HG03108 (cell line): ENCODE measurements around the gene MPP1.

ENCODE experiments used
- ATAC-seq: cut with Tn5 transposase; IDR thresholded peaks from one replicate; pipeline ENCODE4 v1.9.1; 2021; ENCODE audit warnings: moderate library complexity; ENCODE audit not compliant: unreplicated experiment

Gene MPP1

DNA sequence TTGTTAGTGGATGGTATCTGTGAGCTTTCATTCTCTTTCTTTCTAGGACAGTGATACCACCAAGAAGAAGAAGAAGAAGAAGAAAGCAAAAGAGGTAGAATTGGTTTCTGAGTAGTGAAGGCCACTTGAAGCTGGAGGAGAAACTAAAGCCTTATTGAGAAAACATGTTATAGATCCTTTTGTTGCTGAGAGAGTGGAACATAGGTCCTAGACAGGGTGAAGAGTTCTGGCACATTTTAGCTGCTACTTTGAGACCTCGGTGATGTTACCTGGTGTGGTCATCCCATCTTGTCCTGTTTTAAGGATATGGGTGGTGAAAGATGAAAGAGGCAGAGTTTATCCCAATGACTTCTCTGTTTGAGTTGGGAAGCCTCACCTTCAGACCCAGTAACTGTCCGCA lies 28.5 kb downstream of the MPP1 start:
- no peak for ATAC-seq

- no peak for ATAC-seq
Measured at GRCh38 chrX:154775419-154776349, 29.6 kb downstream of the MPP1 start.

GRCh38 chrX:154774622-154775021 lies 30.7 kb downstream of the MPP1 start:
- no peak for ATAC-seq

- peak; percentile 89 for ATAC-seq
Measured at GRCh38 chrX:154762537-154763296, 42.6 kb downstream of the MPP1 start, which contains the start of gene DKC1. DKC1 (plus strand) TSS chrX:154762864; CDS start chrX:154762966, 102 bp downstream.

DNA sequence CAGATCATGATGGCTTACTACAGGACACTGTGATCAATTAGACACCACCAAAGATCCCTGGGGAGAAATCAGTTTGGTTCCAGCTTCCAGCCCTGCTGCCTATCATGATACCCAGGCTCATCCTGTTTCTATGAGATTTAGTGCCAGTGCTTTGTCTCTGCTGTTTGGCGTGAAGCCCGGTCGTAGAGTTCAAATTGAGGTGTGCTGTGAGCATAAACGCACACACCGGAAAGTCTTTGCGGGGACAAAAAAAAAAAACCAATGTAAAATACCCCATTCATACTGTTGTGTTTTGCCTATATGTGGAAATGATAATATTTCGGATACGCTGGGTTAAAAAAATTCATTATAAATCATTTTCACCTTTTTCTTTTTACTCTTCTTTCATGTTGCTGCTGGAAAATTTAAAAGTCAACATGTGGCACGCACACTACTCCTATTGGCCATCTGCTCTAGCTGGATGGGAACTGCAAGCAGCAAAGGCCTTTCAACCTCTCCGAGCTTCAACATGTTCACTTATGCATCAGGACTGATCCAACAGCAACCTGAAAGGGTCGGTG lies 43.2 kb downstream of the MPP1 start:
- no peak for ATAC-seq

DNA sequence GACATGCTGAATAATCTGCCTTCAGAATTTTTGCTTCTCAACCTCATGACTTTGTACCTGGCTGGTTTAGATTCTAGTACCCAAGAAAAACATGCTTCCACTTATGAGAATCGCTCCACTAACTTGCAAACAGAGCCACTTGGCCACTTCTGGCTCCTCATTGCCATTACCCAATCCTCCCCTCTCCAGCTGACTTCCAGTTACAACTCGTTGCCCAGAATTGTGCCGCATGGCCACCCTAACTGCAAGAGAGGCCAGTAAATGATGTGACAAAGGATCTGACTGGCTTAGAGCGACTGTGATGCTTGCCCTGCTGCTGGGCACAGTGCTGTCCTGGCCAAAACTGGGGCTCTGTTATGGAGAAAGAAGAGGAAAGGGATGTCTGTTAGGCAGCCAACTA lies 46.6 kb downstream of the MPP1 start:
- ATAC-seq, result no peak

GRCh38 chrX:154751669-154752271 lies 53.5 kb downstream of the MPP1 start:
- ATAC-seq, result no peak

GRCh38 chrX:154751203-154751668 lies 54.0 kb downstream of the MPP1 start:
- no peak for ATAC-seq

DNA sequence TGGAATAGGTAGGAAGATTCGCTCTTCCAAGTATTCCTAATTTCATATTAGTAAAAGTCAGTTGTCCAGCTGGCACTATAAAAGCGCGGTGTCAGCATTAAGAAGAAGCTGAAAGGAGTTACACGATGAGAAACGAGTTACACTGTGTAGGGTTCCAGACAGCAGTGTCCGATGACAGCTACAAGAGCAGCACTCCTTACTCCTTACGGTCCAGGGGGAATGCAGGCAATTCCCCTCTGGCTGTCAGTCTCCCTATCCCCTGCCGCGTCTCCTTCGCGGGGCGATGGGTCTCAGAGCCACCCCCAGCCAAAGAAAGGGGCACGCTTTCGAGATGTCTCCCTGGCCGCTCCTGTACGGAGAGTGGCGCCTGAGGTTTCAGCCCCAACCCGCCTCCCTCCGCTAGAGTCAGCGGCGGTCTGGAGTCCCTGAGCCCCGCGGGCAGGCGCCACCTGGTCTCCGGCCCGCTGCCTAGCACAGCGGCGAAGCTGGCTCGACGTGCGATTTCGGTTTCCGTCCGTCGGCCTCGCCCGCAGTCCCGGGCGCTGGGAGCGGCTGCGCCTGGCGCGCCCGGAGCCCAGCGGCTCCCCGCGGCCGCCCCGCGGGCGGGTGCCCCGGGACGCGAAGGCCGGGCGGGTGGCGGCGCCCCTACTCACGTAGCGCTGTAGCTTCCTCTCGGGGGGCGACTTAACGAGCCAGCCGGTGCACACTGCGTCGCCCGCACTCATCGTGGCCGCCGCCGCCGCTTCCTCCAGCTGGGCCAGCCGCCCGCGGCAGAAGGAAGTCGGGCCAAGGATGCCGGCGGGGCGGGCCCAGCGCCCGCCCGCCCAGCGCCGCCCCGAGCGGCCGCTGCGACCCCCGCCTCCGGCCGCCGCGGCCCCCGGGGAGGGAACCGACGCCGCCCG lies 54.7 kb downstream of the MPP1 start, which contains the start of gene GAB3:
GAB3 (minus strand) TSS at position 777 of the 902 bp plus-strand sequence; CDS start at position 725, 52 bp downstream.
- peak; percentile 65 for ATAC-seq

- ATAC-seq, result no peak
Measured at GRCh38 chrX:154749856-154750255, 55.4 kb downstream of the MPP1 start.

GRCh38 chrX:154748712-154749339 lies 56.5 kb downstream of the MPP1 start:
- ATAC-seq, result no peak

GRCh38 chrX:154742613-154743012 lies 62.7 kb downstream of the MPP1 start:
- no peak for ATAC-seq

DNA sequence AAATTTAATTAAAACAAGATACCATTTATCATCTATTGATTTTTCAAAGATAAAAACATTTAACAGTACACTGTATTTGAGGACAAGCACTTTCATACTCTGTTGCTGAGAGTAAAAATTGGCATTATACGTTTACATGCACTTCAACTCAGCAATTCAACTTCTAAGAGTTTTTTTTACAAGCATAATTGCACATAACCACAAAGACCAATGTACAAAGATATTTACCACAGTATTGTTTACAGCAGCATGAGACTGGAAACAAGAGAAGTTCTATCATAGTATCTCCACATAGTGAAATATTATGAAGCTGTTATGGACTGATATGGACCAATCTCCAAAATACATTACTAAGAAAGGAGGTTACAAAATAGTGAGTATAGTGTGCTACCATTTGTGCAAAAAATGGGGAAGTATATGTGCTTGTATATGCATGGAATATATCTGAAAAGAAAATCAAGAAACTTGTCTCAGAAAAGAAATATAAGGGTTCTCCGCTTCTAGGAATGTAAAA lies 65.3 kb downstream of the MPP1 start:
- no peak for ATAC-seq

- no peak for ATAC-seq
Measured at GRCh38 chrX:154738011-154738738, 67.1 kb downstream of the MPP1 start.

- ATAC-seq, result no peak
Measured at GRCh38 chrX:154737136-154737535, 68.1 kb downstream of the MPP1 start.

DNA sequence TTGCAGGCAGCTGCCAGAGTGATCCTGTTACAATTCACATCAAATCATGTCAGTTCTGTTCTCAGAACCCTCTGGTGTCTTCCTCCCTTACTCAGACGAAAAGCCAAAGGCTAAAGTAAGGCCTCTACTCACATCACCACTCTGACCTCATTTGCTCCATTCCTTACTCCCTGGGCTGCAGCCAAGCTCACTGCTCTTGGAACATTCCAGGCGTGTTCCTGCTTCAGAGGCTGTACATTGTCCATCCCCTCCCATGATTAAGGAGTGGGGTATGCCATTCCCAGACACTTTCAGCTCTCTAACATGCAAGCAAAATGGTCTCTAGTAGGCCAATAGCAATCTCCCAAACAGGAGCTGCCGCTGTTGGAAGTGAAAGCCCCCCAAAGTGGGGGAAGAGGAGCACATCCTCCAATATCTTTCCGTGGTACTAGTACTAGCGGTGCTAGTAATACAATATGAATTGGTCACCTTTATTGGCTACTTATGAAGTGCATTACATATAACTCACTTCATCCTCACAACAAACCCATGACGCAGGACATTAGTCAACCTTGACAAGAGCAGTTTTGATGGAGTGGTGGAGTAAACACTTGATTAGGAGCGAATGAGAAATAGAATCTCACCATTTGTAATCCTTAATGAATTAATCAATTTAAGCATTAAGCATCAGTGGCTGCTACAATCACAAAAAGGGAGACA lies 69.4 kb downstream of the MPP1 start:
- ATAC-seq, result no peak

DNA sequence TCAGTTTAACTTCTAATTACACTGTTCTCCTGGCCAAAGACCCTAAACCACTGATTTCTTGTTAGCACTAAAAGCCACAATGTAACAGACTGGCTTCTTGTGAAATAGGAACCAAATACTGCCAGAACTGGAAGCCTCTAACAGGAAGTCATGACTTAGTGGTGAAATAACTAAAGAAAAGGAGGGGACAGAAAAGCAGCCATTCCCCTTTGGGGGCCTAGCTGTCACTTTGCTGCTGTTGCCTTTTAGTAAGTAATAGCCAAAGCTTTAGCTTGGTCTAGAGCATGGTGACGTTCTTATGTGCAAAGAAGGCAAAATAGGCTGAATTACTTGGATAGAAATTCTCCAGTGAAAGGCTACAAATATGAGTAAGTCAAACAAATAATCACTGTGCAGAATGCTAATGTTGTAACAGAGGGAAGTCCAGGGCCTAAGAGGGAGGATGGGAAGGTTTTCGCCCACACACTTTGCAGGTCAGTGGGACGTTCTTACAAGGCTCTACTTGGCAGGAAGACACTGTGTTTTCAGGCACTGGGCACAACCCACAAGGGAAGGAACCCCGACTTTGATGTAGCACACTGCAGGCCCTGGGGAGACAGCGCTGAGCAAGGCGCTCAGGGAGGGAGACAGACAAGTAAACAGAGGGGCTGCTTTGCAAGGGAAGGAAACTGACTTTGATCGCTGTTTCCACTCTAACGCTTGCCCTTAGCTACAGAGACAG lies 71.1 kb downstream of the MPP1 start:
- ATAC-seq, result no peak
